Osteocyte (in vitro differentiated cells): ENCODE measurements around the gene CCDC146. TPM values are rescaled to one million over a fixed set of nuclear protein-coding genes. Genes with fewer than 3 reads are reported as not detected.

Source experiments
- DNase-seq: peaks from one replicate; pipeline ENCODE4 v3.0.0; 2021; ENCODE audit warnings: mixed read lengths; ENCODE audit not compliant: unreplicated experiment; ENCODE audit errors: extremely low spot score
- H3K27ac Mint-ChIP-seq: one replicate; pipeline ENCODE4 v1.8.0; 2021; ENCODE audit warnings: mild to moderate bottlenecking, mixed read lengths; ENCODE audit not compliant: unreplicated experiment
- H3K27me3 Mint-ChIP-seq: one replicate; pipeline ENCODE4 v1.8.0; 2021; ENCODE audit warnings: mixed read lengths; ENCODE audit not compliant: unreplicated experiment
- H3K36me3 Mint-ChIP-seq: one replicate; pipeline ENCODE4 v1.8.0; 2021; ENCODE audit warnings: mixed read lengths; ENCODE audit not compliant: unreplicated experiment
- H3K4me1 Mint-ChIP-seq: one replicate; pipeline ENCODE4 v1.8.0; 2021; ENCODE audit warnings: mixed read lengths; ENCODE audit not compliant: unreplicated experiment
- H3K4me3 Mint-ChIP-seq: one replicate; pipeline ENCODE4 v1.8.0; 2021; ENCODE audit warnings: mild to moderate bottlenecking, moderate library complexity, mixed read lengths; ENCODE audit not compliant: unreplicated experiment
- H3K9me3 Mint-ChIP-seq: one replicate; pipeline ENCODE4 v1.8.0; 2021; ENCODE audit warnings: mixed read lengths; ENCODE audit not compliant: unreplicated experiment
- total RNA-seq: library from RNA; stranded (reverse); gene quantifications from 2 replicates; pipeline ENCODE4 v1.2.1, GENCODE V29; 2021
- TF ChIP-seq, protein P1 (sequence below): fragments of 200-600 bp; sonication (generic); IDR thresholded peaks from 2 replicates; pipeline ENCODE4 v1.5.0; 2021; ENCODE audit warnings: antibody characterized with exemption, mild to moderate bottlenecking, moderate library complexity

CCDC146 gene
- total RNA-seq, 1 donor from 2014 or later = 5.1 TPM

DNA sequence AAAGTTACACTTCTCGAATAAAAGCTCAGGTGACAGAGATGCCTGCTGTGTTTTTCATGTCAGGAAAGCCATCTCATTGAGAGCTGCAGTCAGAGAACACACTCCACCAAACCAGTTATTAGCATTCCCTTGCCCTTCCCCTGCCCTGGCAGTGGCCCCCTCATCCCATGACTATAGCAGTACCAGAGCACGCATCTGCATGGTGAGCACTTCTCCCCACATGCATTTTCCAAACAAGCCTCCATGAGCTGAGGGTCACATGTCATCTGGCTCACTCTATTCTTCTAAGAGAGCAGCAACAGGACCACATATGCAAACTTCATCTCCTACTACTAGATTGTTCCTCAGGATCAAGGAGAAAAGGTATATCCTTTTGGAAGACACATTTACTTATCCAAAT, 119.7 kb downstream of the CCDC146 start:
- no peak overlapping the region for H3K27ac Mint-ChIP-seq
- H3K27me3 Mint-ChIP-seq = no peaks in the 10 kb centered on the region
- H3K4me3 Mint-ChIP-seq = no peak overlapping the region
- TF ChIP-seq, protein P1, sequence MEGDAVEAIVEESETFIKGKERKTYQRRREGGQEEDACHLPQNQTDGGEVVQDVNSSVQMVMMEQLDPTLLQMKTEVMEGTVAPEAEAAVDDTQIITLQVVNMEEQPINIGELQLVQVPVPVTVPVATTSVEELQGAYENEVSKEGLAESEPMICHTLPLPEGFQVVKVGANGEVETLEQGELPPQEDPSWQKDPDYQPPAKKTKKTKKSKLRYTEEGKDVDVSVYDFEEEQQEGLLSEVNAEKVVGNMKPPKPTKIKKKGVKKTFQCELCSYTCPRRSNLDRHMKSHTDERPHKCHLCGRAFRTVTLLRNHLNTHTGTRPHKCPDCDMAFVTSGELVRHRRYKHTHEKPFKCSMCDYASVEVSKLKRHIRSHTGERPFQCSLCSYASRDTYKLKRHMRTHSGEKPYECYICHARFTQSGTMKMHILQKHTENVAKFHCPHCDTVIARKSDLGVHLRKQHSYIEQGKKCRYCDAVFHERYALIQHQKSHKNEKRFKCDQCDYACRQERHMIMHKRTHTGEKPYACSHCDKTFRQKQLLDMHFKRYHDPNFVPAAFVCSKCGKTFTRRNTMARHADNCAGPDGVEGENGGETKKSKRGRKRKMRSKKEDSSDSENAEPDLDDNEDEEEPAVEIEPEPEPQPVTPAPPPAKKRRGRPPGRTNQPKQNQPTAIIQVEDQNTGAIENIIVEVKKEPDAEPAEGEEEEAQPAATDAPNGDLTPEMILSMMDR = no peak
- DNase-seq = no peak
- peaks cover 3% of the 10 kb centered on the region for H3K36me3 Mint-ChIP-seq
- H3K4me1 Mint-ChIP-seq = peaks cover 14% of the 10 kb centered on the region
- H3K9me3 Mint-ChIP-seq = no peaks in the 10 kb centered on the region

DNA sequence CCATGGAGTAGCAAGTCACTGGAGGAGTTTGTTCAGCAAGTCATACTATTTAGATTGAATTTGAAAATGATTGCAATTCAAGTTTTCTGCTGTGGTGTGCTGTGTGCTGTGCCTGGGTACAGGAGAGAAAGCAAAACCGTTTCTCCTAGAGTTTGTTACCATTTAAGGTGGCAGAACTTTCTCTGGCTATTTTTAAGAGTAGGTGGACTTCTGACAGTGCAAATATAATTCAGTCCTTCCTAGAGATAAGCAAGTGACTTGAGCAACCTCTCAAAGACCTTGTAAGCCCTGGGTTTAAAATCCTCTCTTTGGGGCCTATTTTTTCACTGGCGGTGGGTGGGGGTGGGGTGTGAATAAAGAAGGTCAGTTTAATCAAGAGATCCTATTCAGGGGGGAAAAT, 120.1 kb downstream of the CCDC146 start:
- Mint-ChIP-seq H3K9me3 (no peaks in the 10 kb centered on the region), H3K4me3 (no peak overlapping the region), H3K27me3 (no peaks in the 10 kb centered on the region), H3K36me3 (peaks cover 3% of the 10 kb centered on the region), H3K4me1 (peaks cover 14% of the 10 kb centered on the region), H3K27ac (no peak overlapping the region)
- TF ChIP-seq, protein P1 = no peak
- no peak for DNase-seq

DNA sequence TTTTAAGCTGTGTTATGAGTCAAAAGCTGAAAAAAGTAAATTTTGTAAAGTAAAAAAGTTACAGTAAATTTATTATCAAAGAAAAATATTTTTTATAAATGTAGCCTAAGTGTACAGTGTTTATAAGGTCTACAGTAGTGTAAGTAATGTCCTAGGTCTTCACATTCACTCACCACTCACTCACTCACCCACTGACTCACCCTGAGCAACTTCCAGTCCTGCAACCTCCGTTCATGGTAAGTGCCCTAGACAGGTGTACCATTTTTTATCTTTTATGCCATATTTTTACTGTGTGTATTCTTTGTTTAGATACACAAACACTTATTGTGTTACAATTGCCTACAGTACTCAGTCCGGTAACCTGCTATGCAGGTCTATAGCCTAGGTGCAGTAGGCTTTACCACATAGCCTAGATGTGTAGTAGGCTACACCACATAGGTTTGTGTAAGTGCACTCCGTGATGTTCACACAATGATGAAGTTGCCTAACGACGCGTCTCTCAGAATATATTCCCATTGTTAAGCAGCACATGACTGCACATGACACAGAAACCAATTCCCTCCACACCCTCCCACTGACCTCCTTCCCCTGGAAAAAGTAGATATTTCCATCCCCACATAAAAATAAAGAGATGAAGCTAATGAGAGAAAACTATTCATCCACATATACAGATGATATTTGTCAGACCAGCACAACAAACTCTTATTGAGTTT, 122.0 kb downstream of the CCDC146 start:
- no peak for DNase-seq
- Mint-ChIP-seq H3K4me3 (no peak overlapping the region), H3K36me3 (peaks cover 3% of the 10 kb centered on the region), H3K4me1 (peaks cover 5% of the 10 kb centered on the region), H3K9me3 (no peaks in the 10 kb centered on the region), H3K27me3 (no peaks in the 10 kb centered on the region), H3K27ac (no peak overlapping the region)
- TF ChIP-seq, protein P1 = no peak

DNA sequence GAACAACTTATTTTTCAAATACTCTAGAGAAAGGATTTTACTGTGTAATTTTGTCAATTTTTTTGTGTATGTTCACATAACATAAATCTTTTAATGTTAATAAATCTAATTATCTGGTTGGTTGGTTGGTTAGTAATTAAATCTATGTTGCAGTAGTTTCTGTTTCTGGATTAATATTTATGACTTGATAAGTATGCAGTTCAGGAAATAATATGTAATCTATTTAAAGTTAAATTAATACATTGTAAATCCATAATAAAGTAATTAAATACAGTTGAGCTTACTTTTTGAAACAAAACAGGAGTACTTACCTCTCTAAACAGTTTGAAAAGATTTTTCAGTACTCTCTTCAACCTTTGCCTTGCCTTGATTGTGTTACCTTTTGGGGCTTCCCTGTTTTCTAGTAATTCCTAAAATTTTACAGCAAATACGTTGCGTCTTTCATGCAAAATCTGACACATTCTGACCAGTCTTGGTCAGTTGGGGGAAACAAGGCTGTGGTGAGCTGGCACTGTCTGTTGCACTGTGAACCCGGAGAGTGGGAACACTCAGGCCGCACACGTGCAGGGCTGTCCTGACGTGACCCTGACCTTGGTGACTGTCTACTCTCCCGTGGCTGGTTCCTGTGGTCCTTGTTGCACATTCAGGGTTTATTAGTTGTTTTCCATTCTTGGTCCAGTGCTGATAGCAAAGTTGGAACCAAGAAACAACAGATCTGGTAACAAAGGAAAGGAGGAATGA, 122.8 kb downstream of the CCDC146 start:
- no peaks in the 10 kb centered on the region for H3K9me3 Mint-ChIP-seq
- TF ChIP-seq, protein P1 = no peak
- no peak overlapping the region for H3K4me3 Mint-ChIP-seq
- H3K36me3 Mint-ChIP-seq = peaks cover 3% of the 10 kb centered on the region
- no peaks in the 10 kb centered on the region for H3K27me3 Mint-ChIP-seq
- DNase-seq = no peak
- H3K4me1 Mint-ChIP-seq = peaks cover 5% of the 10 kb centered on the region
- H3K27ac Mint-ChIP-seq = no peak overlapping the region

DNA sequence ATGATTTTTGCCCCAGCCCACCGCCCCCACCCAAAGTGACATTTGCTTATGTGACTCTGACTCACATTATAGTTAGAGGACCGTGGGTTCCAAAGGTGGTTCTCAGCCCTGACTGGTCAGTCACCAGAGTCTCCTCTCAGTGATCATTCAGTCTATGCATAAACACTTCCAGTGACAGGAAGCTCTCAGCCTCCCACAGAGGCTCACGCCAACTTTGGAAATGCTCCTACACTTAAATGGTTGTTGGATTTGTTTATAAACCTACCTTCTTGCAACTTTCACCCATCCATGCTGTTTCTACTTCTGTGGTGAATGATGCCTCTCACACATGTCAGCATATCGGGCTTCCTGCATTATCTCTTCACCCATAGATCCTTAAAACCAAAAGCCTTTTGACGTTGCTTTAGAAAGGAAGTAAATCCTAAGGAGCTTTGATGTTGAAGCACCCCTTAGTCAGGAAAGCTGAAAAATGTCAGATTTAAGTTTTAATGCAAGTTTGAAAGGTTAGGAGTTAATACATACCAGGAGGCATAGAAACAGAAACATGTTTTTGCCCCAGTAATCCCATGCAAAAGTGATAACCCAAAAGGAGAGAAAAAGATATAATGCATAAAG, 123.7 kb downstream of the CCDC146 start:
- H3K27ac Mint-ChIP-seq = no peak overlapping the region

More for the DNA sequence above, 123.7 kb downstream of the CCDC146 start:
- TF ChIP-seq, protein P1 = no peak
- peaks cover 3% of the 10 kb centered on the region for H3K36me3 Mint-ChIP-seq
- no peaks in the 10 kb centered on the region for H3K27me3 Mint-ChIP-seq
- peaks cover 6% of the 10 kb centered on the region for H3K4me1 Mint-ChIP-seq
- DNase-seq = no peak
- no peak overlapping the region for H3K4me3 Mint-ChIP-seq
- H3K9me3 Mint-ChIP-seq = no peaks in the 10 kb centered on the region
